ENCODE measurements around the gene AGMAT.
"Not testable (repeated sequence)": the region's sequence is repeated elsewhere in the genome, so short reads cannot be mapped to it uniquely, and the experiment has no call there.

The AGMAT gene

GRCh38 chr1:15610167-15610566, 25.3 kb upstream of the AGMAT start:
- no peak overlapping the region for H3K4me3 ChIP-seq (ENCODE audit: low read depth, low read length)
- TF ChIP-seq CTCF (IDR thresholded peaks at IDR 0.05; ENCODE audit: low read depth, low read length) = no peak
- in situ Hi-C loops (cut with HindIII; ENCODE audit: low sequenced_read_pairs) = no loop called here
- DNase-seq (ENCODE audit: low read depth, low spot score) = no peak

- in situ Hi-C loops (cut with HindIII; ENCODE audit: low sequenced_read_pairs) = no loop called here
- no peak for DNase-seq (ENCODE audit: low read depth, low spot score)
- H3K4me3 ChIP-seq (ENCODE audit: low read depth, low read length) = no peak overlapping the region
- no peak for TF ChIP-seq CTCF (IDR thresholded peaks at IDR 0.05; ENCODE audit: low read depth, low read length)
These were observed 24.8 kb upstream of the AGMAT start for GRCh38 chr1:15609631-15610030.

GRCh38 chr1:15605398-15606383, 20.8 kb upstream of the AGMAT start:
- DNase-seq (ENCODE audit: low read depth, low spot score) = no peak
- in situ Hi-C loops (cut with HindIII; ENCODE audit: low sequenced_read_pairs) = no loop called here
- no peak for TF ChIP-seq CTCF (IDR thresholded peaks at IDR 0.05; ENCODE audit: low read depth, low read length)
- no peak overlapping the region for H3K4me3 ChIP-seq (ENCODE audit: low read depth, low read length)

GRCh38 chr1:15604400-15604799, 19.5 kb upstream of the AGMAT start:
- in situ Hi-C loops (cut with HindIII; ENCODE audit: low sequenced_read_pairs); DNase-seq (ENCODE audit: low read depth, low spot score); H3K4me3 ChIP-seq (ENCODE audit: low read depth, low read length): not testable (repeated sequence)

GRCh38 chr1:15603966-15604282, 19.1 kb upstream of the AGMAT start:
- H3K4me3 ChIP-seq (ENCODE audit: low read depth, low read length) = peak overlapping the region; percentile 58
- in situ Hi-C loops (cut with HindIII; ENCODE audit: low sequenced_read_pairs); DNase-seq (ENCODE audit: low read depth, low spot score): not testable (repeated sequence)

- TF ChIP-seq CTCF (IDR thresholded peaks at IDR 0.05; ENCODE audit: low read depth, low read length) = no peak
- DNase-seq (ENCODE audit: low read depth, low spot score) = peak; percentile 97
- peak overlapping the region; percentile 58 for H3K4me3 ChIP-seq (ENCODE audit: low read depth, low read length)
- in situ Hi-C loops (cut with HindIII; ENCODE audit: low sequenced_read_pairs) = no loop called here
These were observed 18.5 kb upstream of the AGMAT start for GRCh38 chr1:15603050-15603965.

GRCh38 chr1:15598436-15598835, 13.6 kb upstream of the AGMAT start:
- DNase-seq (ENCODE audit: low read depth, low spot score) = no peak
- no peak overlapping the region for H3K4me3 ChIP-seq (ENCODE audit: low read depth, low read length)
- in situ Hi-C loops (cut with HindIII; ENCODE audit: low sequenced_read_pairs) = no loop called here
- TF ChIP-seq CTCF (IDR thresholded peaks at IDR 0.05; ENCODE audit: low read depth, low read length) = no peak
